Measurements from ENCODE around the gene EVA1C. TPM values are rescaled to one million over a fixed set of nuclear protein-coding genes. Genes with fewer than 3 reads are reported as not detected.
"Not testable (repeated sequence)": the region's sequence is repeated elsewhere in the genome, so short reads cannot be mapped to it uniquely, and the experiment has no call there.

Gene EVA1C
- total RNA-seq, 4 donors from 2014 or later, result 22.4 to 35.1 (median 30.3) TPM

GRCh38 chr21:32383812-32384211, 28.7 kb upstream of the EVA1C start:
- Histone ChIP-seq H3K4me3 (no peak overlapping the region), H3K9me3 (no peaks in the 10 kb centered on the region), H3K36me3 (peaks cover 0 to 37% (median 0%) of the 10 kb centered on the region in 3 donors), H3K4me1 (peaks cover 0 to 12% (median 0%) of the 10 kb centered on the region in 4 donors), H3K27ac (no peak overlapping the region), H3K27me3 (no peaks in the 10 kb centered on the region)
- TF ChIP-seq CTCF (IDR thresholded peaks at IDR 0.05) (peak in 3 of 6 experiments; percentile 7 to 19 (median 14)), POLR2A (IDR thresholded peaks at IDR 0.05) (no peak)
- DNase-seq, result no peak

- TF ChIP-seq CTCF (IDR thresholded peaks at IDR 0.05), result no peak
- TF ChIP-seq POLR2A (IDR thresholded peaks at IDR 0.05), result no peak
- Histone ChIP-seq H3K9me3 (no peaks in the 10 kb centered on the region), H3K27me3 (no peaks in the 10 kb centered on the region), H3K4me3 (no peak overlapping the region), H3K27ac (no peak overlapping the region), H3K4me1 (peaks cover 0 to 13% (median 0%) of the 10 kb centered on the region in 4 donors), H3K36me3 (peaks cover 0 to 20% (median 0%) of the 10 kb centered on the region in 3 donors)
- DNase-seq, result no peak
Measured at GRCh38 chr21:32386195-32386870, 26.2 kb upstream of the EVA1C start.

- peaks cover 0 to 20% (median 0%) of the 10 kb centered on the region in 3 donors for H3K36me3 ChIP-seq
- H3K27me3 ChIP-seq, result no peaks in the 10 kb centered on the region
- no peak overlapping the region for H3K4me3 ChIP-seq
- H3K4me1 ChIP-seq, result peaks cover 0 to 21% (median 0%) of the 10 kb centered on the region in 4 donors
- no peak overlapping the region for H3K27ac ChIP-seq
- TF ChIP-seq CTCF (IDR thresholded peaks at IDR 0.05), result no peak
- no peak for TF ChIP-seq POLR2A (IDR thresholded peaks at IDR 0.05)
- H3K9me3 ChIP-seq, result no peaks in the 10 kb centered on the region
- DNase-seq, result no peak
Measured at GRCh38 chr21:32387151-32387550, 25.4 kb upstream of the EVA1C start.

GRCh38 chr21:32388306-32388705, 24.2 kb upstream of the EVA1C start:
- Histone ChIP-seq H3K36me3 (peaks cover 0 to 8% (median 0%) of the 10 kb centered on the region in 3 donors), H3K4me1 (peaks cover 0 to 15% (median under 1%) of the 10 kb centered on the region in 4 donors), H3K4me3 (no peak overlapping the region), H3K27ac (no peak overlapping the region), H3K9me3 (no peaks in the 10 kb centered on the region), H3K27me3 (no peaks in the 10 kb centered on the region)
- TF ChIP-seq POLR2A (IDR thresholded peaks at IDR 0.05) (no peak), CTCF (IDR thresholded peaks at IDR 0.05) (no peak)
- DNase-seq, result no peak

GRCh38 chr21:32389337-32390015, 23.0 kb upstream of the EVA1C start:
- no peak for TF ChIP-seq POLR2A (IDR thresholded peaks at IDR 0.05)
- TF ChIP-seq CTCF (IDR thresholded peaks at IDR 0.05), result no peak
- no peak overlapping the region for H3K4me3 ChIP-seq
- no peak for DNase-seq
- no peaks in the 10 kb centered on the region for H3K36me3 ChIP-seq
- no peaks in the 10 kb centered on the region for H3K9me3 ChIP-seq
- no peaks in the 10 kb centered on the region for H3K27me3 ChIP-seq
- H3K27ac ChIP-seq, result no peak overlapping the region
- peaks cover 0 to 14% (median 4%) of the 10 kb centered on the region in 4 donors for H3K4me1 ChIP-seq

- H3K4me3 ChIP-seq, H3K9me3 ChIP-seq, H3K36me3 ChIP-seq, DNase-seq, H3K27me3 ChIP-seq, H3K27ac ChIP-seq: not testable (repeated sequence)
- H3K4me1 ChIP-seq, result peaks cover 0 to 14% (median 4%) of the 10 kb centered on the region in 4 donors
Measured at GRCh38 chr21:32390537-32391224, 21.8 kb upstream of the EVA1C start.
